Kidney epithelial cell (primary cell): ENCODE data around the gene LEUTX. TPM values are rescaled to one million over a fixed set of nuclear protein-coding genes. Genes with fewer than 3 reads are reported as not detected.

Experiments
- DNase-seq: peaks from one replicate; pipeline ENCODE4 v3.0.0-alpha.2; 2010; ENCODE audit warnings: low read depth
- H3K27me3 ChIP-seq: 2 replicates; pipeline ENCODE4 v1.6.0; 2011; ENCODE audit warnings: low read length; ENCODE audit not compliant: control insufficient read depth, insufficient read depth
- H3K36me3 ChIP-seq: 2 replicates; pipeline ENCODE4 v1.5.1; 2011; ENCODE audit warnings: low read length; ENCODE audit not compliant: control insufficient read depth, insufficient read depth
- H3K4me3 ChIP-seq: 2 replicates; pipeline ENCODE4 v1.5.1; 2011; ENCODE audit warnings: low read depth, mild to moderate bottlenecking, control low read depth, low read length
- total RNA-seq: library from RNA; depleted of rRNA; stranded (reverse); fragments of >200 nt; gene quantifications from 2 replicates; pipeline ENCODE4 v1.2.3, GENCODE V29; 2015
- TF ChIP-seq, protein P1 (sequence below): IDR thresholded peaks from 2 replicates; pipeline ENCODE4 v1.5.1; 2011; ENCODE audit warnings: mild to moderate bottlenecking, moderate library complexity, low read length, control low read depth, inconsistent platforms; ENCODE audit not compliant: insufficient read depth, poor library complexity, severe bottlenecking

LEUTX gene
- total RNA-seq, 1 donor from 2014 or later, result not detected

DNA sequence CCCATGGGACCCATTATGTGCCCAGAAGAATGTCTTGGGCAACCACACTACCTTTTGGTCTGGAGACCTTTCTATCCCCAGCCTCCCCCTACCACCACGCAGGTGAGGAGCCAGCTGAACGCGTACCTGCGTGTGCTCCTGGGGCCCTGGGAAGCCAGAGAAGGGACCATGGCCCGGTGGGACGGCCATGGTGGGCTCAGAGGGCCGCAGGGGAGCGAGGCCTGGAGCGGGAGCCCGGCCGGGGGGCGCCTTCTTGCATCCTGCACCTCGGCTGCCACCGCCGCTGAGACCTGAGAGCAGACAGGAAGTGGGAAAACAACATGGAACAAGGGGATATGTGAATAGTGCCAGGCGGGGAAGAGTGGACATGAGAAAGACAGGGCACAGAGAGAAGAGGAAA is 53.0 kb downstream of the LEUTX start:
- DNase-seq, result no peak
- Histone ChIP-seq H3K36me3 (peaks cover 3% of the 10 kb centered on the region), H3K27me3 (no peaks in the 10 kb centered on the region), H3K4me3 (no peak overlapping the region)
- TF ChIP-seq, protein P1, sequence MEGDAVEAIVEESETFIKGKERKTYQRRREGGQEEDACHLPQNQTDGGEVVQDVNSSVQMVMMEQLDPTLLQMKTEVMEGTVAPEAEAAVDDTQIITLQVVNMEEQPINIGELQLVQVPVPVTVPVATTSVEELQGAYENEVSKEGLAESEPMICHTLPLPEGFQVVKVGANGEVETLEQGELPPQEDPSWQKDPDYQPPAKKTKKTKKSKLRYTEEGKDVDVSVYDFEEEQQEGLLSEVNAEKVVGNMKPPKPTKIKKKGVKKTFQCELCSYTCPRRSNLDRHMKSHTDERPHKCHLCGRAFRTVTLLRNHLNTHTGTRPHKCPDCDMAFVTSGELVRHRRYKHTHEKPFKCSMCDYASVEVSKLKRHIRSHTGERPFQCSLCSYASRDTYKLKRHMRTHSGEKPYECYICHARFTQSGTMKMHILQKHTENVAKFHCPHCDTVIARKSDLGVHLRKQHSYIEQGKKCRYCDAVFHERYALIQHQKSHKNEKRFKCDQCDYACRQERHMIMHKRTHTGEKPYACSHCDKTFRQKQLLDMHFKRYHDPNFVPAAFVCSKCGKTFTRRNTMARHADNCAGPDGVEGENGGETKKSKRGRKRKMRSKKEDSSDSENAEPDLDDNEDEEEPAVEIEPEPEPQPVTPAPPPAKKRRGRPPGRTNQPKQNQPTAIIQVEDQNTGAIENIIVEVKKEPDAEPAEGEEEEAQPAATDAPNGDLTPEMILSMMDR, result no peak

DNA sequence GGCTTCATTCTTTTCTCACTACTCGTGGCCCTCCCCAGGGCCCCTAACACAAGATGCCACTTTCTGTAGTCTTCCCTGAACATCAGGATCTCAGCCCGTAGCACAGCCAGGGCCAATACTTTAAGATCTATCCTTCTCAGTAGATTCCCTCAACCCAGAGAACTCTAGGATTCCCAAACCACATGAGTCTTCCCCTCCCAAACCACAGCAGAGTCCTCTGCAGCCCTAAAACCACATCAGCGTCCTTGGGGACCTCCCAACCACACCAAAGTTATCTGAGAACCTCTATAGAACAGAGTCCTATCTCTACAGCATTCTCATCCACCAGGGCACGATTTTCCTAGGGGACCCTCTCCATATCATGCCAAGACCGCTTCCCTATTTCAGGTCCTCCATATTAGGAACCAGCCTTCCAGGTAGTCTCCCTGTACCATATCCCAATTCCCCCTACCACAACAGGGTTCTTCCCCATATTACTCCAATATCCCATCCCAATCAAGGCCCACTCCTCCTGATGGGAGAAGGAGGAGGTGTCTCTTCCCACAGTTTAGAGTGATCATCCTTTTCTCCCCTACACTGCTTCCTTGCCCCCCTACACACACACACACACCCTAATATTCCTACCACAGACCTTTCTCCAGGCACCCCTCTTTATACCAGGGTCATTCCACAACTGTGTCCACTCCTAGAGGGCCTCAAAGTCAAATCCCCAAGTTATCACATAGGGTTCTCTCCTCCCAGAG is 53.9 kb downstream of the LEUTX start:
- Histone ChIP-seq H3K4me3 (peak overlapping the region; percentile 82), H3K27me3 (no peaks in the 10 kb centered on the region), H3K36me3 (peaks cover 5% of the 10 kb centered on the region)
- TF ChIP-seq, protein P1, result no peak
- no peak for DNase-seq

DNA sequence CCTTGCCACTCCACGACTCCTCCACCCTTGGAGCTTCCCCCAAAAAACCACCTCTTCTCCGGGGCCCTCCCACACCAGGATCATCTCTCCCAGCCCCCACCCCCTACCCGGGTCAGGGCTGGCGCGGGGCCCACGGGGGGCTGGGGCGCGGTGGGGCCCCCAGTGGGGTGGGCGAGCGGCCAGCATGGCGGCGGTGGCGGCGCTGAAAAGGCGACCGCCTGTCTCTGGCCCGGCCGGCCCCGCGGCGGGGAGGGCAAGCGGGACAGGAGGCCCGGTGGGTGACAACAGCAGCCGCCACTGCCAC is 54.5 kb downstream of the LEUTX start:
- DNase-seq, result no peak
- Histone ChIP-seq H3K27me3 (no peaks in the 10 kb centered on the region), H3K4me3 (peak overlapping the region; percentile 82), H3K36me3 (peaks cover 4% of the 10 kb centered on the region)
- TF ChIP-seq, protein P1, result no peak

DNA sequence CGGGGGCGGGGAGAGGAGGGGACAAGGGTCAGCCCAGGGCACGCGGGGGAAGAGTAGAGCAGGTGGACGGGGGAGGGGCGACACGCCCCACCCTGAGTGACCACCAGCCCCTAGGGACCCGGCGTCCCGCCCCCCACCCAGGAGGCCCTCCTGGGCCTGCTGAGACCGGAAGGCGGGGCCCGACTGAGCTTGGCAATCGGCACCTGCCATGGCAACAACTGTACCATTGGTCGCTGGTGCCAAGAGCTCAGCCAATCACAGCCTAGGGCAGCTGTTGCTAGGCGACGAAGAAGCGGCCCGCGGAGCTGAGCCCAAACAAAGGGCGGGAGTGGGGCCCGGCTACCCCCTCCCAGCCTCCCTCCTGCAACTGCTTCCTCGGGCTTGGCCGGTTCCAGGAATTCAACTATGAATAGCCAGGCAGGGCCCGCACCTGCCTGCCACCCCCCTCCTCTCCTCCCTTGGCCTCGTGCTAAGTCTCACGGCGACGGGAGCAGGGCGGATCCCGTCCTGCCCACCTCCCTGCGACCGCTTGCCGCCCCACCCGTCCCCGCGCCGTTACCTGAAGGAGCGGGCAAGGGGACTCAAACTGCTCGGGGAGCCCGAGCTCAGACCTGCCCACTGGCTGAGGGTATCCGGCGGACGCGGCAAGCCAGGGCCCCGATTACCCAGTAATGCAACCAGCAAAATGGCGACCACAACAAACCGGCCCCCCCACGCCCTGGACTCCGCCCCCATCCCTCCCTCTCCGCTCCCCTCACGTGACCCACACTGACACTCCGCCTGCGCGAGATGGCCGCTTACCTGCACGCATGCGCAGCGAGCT is 55.0 kb downstream of the LEUTX start, which contains the start of gene DYRK1B:
Gene DYRK1B (minus strand): TSS at position 699 of the 823 bp plus-strand sequence. CDS start 2,295 bp downstream, outside the sequence.
- H3K36me3 ChIP-seq, result peaks cover 4% of the 10 kb centered on the region
- DNase-seq, result peak; percentile 91
- H3K27me3 ChIP-seq, result no peaks in the 10 kb centered on the region
- TF ChIP-seq, protein P1, result no peak
- peak within 1 kb of the TSS; percentile 82 for H3K4me3 ChIP-seq

DNA sequence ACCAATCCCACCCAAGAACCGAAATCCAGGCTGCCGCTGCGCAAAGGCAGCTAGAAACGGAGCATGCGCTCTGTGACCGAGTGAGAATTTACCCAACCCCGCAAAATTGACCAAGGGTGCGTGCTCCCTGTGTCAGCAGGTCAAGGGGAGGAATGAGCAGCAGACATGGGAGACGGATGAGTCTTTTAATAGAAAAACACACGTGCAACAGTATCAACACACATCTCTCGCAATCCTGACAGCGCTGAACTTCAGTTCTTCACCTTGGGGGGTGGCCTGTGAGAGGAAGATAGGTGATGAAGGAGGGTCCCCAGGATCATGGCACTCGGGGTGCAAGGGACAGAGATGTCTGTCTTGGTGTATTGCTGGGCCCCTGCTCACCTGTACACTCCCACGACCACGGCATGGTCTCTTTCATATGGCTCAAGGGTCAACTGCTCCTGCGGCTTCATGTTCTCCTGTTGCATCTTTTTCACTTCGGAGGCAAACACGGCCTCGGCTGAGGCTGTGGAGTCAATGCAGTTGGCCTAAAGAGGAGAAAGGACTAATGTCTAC is 55.7 kb downstream of the LEUTX start:
- H3K27me3 ChIP-seq, result no peaks in the 10 kb centered on the region
- TF ChIP-seq, protein P1, result no peak
- peaks cover 4% of the 10 kb centered on the region for H3K36me3 ChIP-seq
- no peak overlapping the region for H3K4me3 ChIP-seq
- no peak for DNase-seq

Other genes starting within 250 kb of the LEUTX start
- gene EID2B, start 246.0 kb upstream of the LEUTX start, total RNA-seq, result 1.3 and 3.1 TPM in 2 replicates
- gene EID2, start 238.7 kb upstream of the LEUTX start, total RNA-seq, result 11.6 and 14.4 TPM in 2 replicates
- gene LGALS13, start 176.3 kb upstream of the LEUTX start, total RNA-seq, result not detected in 2 replicates
- gene LGALS16, start 122.9 kb upstream of the LEUTX start, total RNA-seq, result not detected in 2 replicates
- gene LGALS14, start 74.4 kb upstream of the LEUTX start, total RNA-seq, result not detected in 2 replicates
- gene CLC, start 40.8 kb upstream of the LEUTX start, total RNA-seq, result not detected in 2 replicates
- 19.3 and 26.6 TPM in 2 replicates for gene DYRK1B, start 55.3 kb downstream of the LEUTX start, total RNA-seq
- gene FBL, start 67.5 kb downstream of the LEUTX start, total RNA-seq, result 162 and 224 TPM in 2 replicates
- gene FCGBP, start 155.8 kb downstream of the LEUTX start, total RNA-seq, result 0.17 and 0.89 TPM in 2 replicates
- 105 and 149 TPM in 2 replicates for gene PSMC4, start 192.3 kb downstream of the LEUTX start, total RNA-seq
- 0.42 and 6.0 TPM in 2 replicates for gene ZNF546, start 218.2 kb downstream of the LEUTX start, total RNA-seq